Adipocyte (in vitro differentiated cells): ENCODE measurements around the gene TBC1D32.
"Not testable (repeated sequence)": the region's sequence is repeated elsewhere in the genome, so short reads cannot be mapped to it uniquely, and the experiment has no call there.

Experiments used
- DNase-seq: peaks from one replicate; pipeline ENCODE4 v3.0.0-alpha.2; 2015; ENCODE audit warnings: low read depth
- H3K27me3 ChIP-seq: replicated peaks from 2 replicates; pipeline ENCODE4 v1.7.0; 2013; ENCODE audit warnings: mild to moderate bottlenecking, low read length, moderate library complexity; ENCODE audit not compliant: control insufficient read depth, insufficient read depth
- H3K36me3 ChIP-seq: 2 replicates; pipeline ENCODE4 v1.7.0; 2013; ENCODE audit warnings: low read length, mild to moderate bottlenecking, moderate library complexity; ENCODE audit not compliant: control insufficient read depth, insufficient read depth, severe bottlenecking
- H3K4me1 ChIP-seq: 2 replicates; pipeline ENCODE4 v1.7.0; 2013; ENCODE audit warnings: mild to moderate bottlenecking, low read length, moderate library complexity; ENCODE audit not compliant: control insufficient read depth, insufficient read depth
- H3K4me3 ChIP-seq: 2 replicates; pipeline ENCODE4 v1.7.0; 2013; ENCODE audit warnings: mild to moderate bottlenecking, low read length, moderate library complexity
- H3K9ac ChIP-seq: 2 replicates; pipeline ENCODE4 v1.7.0; 2013; ENCODE audit warnings: mild to moderate bottlenecking, low read length, moderate library complexity
- H3K9me3 ChIP-seq: 2 replicates; pipeline ENCODE4 v1.7.0; 2013; ENCODE audit warnings: mild to moderate bottlenecking, low read length, moderate library complexity; ENCODE audit not compliant: control insufficient read depth

TBC1D32 gene

GRCh38 chr6:121048593-121048992, 285.7 kb downstream of the TBC1D32 start:
- H3K9ac ChIP-seq, H3K9me3 ChIP-seq, H3K4me1 ChIP-seq, H3K4me3 ChIP-seq, H3K36me3 ChIP-seq, H3K27me3 ChIP-seq, DNase-seq: not testable (repeated sequence)

- not testable (repeated sequence) for H3K9ac ChIP-seq, H3K4me1 ChIP-seq, H3K4me3 ChIP-seq, H3K27me3 ChIP-seq, H3K9me3 ChIP-seq, DNase-seq, H3K36me3 ChIP-seq
These were observed 289.4 kb downstream of the TBC1D32 start for GRCh38 chr6:121044905-121045304.

GRCh38 chr6:121043706-121044105, 290.6 kb downstream of the TBC1D32 start:
- H3K4me3 ChIP-seq, H3K36me3 ChIP-seq, DNase-seq, H3K9me3 ChIP-seq, H3K27me3 ChIP-seq, H3K4me1 ChIP-seq, H3K9ac ChIP-seq: not testable (repeated sequence)

- not testable (repeated sequence) for DNase-seq, H3K36me3 ChIP-seq, H3K4me3 ChIP-seq, H3K4me1 ChIP-seq, H3K9me3 ChIP-seq, H3K9ac ChIP-seq, H3K27me3 ChIP-seq
These were observed 291.1 kb downstream of the TBC1D32 start for GRCh38 chr6:121043211-121043610.

GRCh38 chr6:121042766-121043165, 291.5 kb downstream of the TBC1D32 start:
- H3K27me3 ChIP-seq, result no peaks in the 10 kb centered on the region
- H3K36me3 ChIP-seq, result no peaks in the 10 kb centered on the region
- H3K4me3 ChIP-seq, result no peak overlapping the region
- no peaks in the 10 kb centered on the region for H3K9me3 ChIP-seq
- no peak for DNase-seq
- no peak overlapping the region for H3K9ac ChIP-seq
- H3K4me1 ChIP-seq, result no peaks in the 10 kb centered on the region

- no peak for DNase-seq
These were observed 293.4 kb downstream of the TBC1D32 start for GRCh38 chr6:121040831-121041230.

GRCh38 chr6:121033091-121033490, 301.2 kb downstream of the TBC1D32 start:
- Histone ChIP-seq H3K4me3 (no peak overlapping the region), H3K27me3 (no peaks in the 10 kb centered on the region), H3K4me1 (no peaks in the 10 kb centered on the region), H3K9ac (no peak overlapping the region), H3K36me3 (no peaks in the 10 kb centered on the region), H3K9me3 (no peaks in the 10 kb centered on the region)
- DNase-seq, result no peak

More at GRCh38 chr6:121040831-121041230, 293.4 kb downstream of the TBC1D32 start:
- no peaks in the 10 kb centered on the region for H3K27me3 ChIP-seq
- H3K4me1 ChIP-seq, result no peaks in the 10 kb centered on the region
- H3K4me3 ChIP-seq, result no peak overlapping the region
- H3K9ac ChIP-seq, result no peak overlapping the region
- no peaks in the 10 kb centered on the region for H3K9me3 ChIP-seq
- no peaks in the 10 kb centered on the region for H3K36me3 ChIP-seq

- no peak for DNase-seq
- no peaks in the 10 kb centered on the region for H3K4me1 ChIP-seq
- no peaks in the 10 kb centered on the region for H3K36me3 ChIP-seq
- H3K9me3 ChIP-seq, result no peaks in the 10 kb centered on the region
- H3K27me3 ChIP-seq, result no peaks in the 10 kb centered on the region
- no peak overlapping the region for H3K4me3 ChIP-seq
- H3K9ac ChIP-seq, result no peak overlapping the region
These were observed 301.8 kb downstream of the TBC1D32 start for GRCh38 chr6:121032268-121033006.
